Erythroblast (primary cell): Measurements from ENCODE around the gene RAB12.

ENCODE experiments used
- GATA1 ChIP-seq: IDR thresholded peaks from 2 replicates; pipeline ENCODE4 v1.6.1; 2011; ENCODE audit warnings: low read depth, mild to moderate bottlenecking, control low read depth, low read length, moderate library complexity
- POLR2A ChIP-seq: IDR thresholded peaks from 2 replicates; pipeline ENCODE4 v1.6.1; 2011; ENCODE audit warnings: mild to moderate bottlenecking, low read length

DNA sequence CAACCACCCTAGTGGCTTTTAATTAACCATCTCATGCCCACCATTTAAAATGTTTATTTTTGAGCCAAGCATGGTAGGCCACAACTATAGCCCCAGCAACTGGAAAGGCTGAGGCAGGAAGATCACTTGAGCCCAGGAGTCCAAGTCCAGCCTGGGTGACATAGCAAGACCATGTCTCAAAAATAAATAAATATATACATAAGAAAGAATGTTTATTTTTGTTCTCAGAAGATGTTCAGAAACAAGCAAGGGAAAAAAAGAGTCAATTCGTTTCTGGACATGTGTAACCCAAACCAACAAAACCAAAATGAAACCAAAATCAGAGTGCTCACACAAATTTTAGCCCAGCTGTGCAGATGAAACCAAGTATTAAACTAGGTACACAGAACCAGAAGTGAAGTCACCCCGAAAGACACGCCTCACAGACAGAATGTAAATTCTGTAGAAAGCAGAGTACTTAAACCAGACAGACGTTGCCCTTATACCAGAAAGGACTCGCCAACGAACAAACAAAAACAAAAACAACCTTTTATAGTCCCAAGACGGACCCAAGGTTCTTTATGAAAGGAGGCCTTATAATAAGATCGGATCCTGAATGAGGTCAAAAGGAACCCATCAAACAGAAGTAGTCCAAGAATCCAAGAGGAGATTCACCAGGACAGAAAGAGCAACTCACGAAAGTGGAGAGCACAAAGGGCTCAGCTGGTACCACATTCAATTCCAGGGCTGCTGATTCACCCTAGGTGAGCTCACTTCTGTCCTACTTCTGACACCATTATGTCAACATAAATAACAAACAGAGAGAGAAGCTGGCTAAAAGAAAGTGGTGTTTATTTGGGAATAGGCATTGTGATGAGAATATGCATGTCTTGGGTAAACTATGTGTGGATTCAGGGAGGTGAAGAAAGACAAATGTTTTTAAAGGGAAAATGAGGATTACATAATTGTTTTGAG lies 64.3 kb downstream of the RAB12 start:
- no peak for TF ChIP-seq POLR2A
- no peak for TF ChIP-seq GATA1
